ENCODE results near the gene MLH1.

DNA sequence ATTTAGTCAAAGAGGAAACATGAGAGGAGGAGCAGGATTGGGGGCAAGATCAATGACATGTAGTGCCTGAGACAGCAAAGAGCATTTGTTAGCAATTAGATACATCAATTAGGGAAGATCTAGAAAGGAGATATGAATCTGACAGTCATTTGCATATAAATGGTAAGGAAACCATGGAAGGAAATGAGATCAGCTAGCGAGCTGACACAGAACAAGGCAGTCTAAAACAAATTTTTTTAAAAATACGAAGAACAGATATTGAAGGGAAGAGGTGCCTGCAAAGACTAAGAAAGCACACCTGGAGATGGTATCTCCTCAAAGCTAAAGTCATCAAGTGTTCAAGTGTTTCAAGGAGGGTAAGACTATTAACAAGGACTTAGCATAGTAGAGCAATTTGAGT, 5.0 kb upstream of the MLH1 start:
- TF ChIP-seq ZNF217 (IDR thresholded peaks at IDR 0.05): no peak
- TF ChIP-seq, protein P1, sequence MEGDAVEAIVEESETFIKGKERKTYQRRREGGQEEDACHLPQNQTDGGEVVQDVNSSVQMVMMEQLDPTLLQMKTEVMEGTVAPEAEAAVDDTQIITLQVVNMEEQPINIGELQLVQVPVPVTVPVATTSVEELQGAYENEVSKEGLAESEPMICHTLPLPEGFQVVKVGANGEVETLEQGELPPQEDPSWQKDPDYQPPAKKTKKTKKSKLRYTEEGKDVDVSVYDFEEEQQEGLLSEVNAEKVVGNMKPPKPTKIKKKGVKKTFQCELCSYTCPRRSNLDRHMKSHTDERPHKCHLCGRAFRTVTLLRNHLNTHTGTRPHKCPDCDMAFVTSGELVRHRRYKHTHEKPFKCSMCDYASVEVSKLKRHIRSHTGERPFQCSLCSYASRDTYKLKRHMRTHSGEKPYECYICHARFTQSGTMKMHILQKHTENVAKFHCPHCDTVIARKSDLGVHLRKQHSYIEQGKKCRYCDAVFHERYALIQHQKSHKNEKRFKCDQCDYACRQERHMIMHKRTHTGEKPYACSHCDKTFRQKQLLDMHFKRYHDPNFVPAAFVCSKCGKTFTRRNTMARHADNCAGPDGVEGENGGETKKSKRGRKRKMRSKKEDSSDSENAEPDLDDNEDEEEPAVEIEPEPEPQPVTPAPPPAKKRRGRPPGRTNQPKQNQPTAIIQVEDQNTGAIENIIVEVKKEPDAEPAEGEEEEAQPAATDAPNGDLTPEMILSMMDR (IDR thresholded peaks at IDR 0.05 in 2 of 3, conservative IDR thresholded peaks at IDR 0.05 in 1 of 3; ENCODE audit: control insufficient read depth in 2 of 3, extremely low read depth in 1 of 3, insufficient read depth in 1 of 3, low read depth in 3 of 3, low read length in 3 of 3): no peak
- no peak for TF ChIP-seq YBX1 (IDR thresholded peaks at IDR 0.05)
- TF ChIP-seq SMARCA5 (IDR thresholded peaks at IDR 0.05): no peak
- TF ChIP-seq SMC3 (IDR thresholded peaks at IDR 0.05; ENCODE audit: borderline replicate concordance, low read length): no peak
- no peak for TF ChIP-seq ASH2L (IDR thresholded peaks at IDR 0.05; ENCODE audit: borderline replicate concordance, low read depth)
- no peak for TF ChIP-seq JUND (IDR thresholded peaks at IDR 0.05; ENCODE audit: low read depth, low read length)
- TF ChIP-seq, protein P2, sequence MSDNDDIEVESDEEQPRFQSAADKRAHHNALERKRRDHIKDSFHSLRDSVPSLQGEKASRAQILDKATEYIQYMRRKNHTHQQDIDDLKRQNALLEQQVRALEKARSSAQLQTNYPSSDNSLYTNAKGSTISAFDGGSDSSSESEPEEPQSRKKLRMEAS (IDR thresholded peaks at IDR 0.05; ENCODE audit: low read depth, low read length): no peak
- no peak for TF ChIP-seq PML (IDR thresholded peaks at IDR 0.05; ENCODE audit: low read length)
- TF ChIP-seq, protein P3, sequence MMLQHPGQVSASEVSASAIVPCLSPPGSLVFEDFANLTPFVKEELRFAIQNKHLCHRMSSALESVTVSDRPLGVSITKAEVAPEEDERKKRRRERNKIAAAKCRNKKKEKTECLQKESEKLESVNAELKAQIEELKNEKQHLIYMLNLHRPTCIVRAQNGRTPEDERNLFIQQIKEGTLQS (IDR thresholded peaks at IDR 0.05; ENCODE audit: borderline replicate concordance, extremely low read depth, low read depth, low read length): no peak
- TF ChIP-seq, protein P4, sequence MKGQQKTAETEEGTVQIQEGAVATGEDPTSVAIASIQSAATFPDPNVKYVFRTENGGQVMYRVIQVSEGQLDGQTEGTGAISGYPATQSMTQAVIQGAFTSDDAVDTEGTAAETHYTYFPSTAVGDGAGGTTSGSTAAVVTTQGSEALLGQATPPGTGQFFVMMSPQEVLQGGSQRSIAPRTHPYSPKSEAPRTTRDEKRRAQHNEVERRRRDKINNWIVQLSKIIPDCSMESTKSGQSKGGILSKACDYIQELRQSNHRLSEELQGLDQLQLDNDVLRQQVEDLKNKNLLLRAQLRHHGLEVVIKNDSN (IDR thresholded peaks at IDR 0.05; ENCODE audit: borderline replicate concordance, extremely low read length, insufficient read depth, low read depth, low read length): no peak
- TF ChIP-seq FOXK2 (IDR thresholded peaks at IDR 0.05): no peak
- TF ChIP-seq FOXM1 (IDR thresholded peaks at IDR 0.05; ENCODE audit: low read depth, low read length): no peak
- TF ChIP-seq POLR2A (IDR thresholded peaks at IDR 0.05; ENCODE audit: low read depth, low read length): no peak

Measured in GM12878 (cell line).